Skeletal muscle cell (primary cell): ENCODE data around the gene CNKSR1.

Source experiments
- DNase-seq: peaks from one replicate; pipeline ENCODE4 v3.0.0-alpha.2; 2010; ENCODE audit warnings: low read depth
- H3K4me3 ChIP-seq: 2 replicates; pipeline ENCODE4 v1.5.1; 2011; ENCODE audit warnings: low read depth, mild to moderate bottlenecking, control low read depth, low read length, moderate library complexity

The CNKSR1 gene

GRCh38 chr1:26175346-26175745, 1.9 kb upstream of the CNKSR1 start:
- no peak for DNase-seq

GRCh38 chr1:26180010-26180506, 2.8 kb downstream of the CNKSR1 start:
- no peak overlapping the region for H3K4me3 ChIP-seq
- no peak for DNase-seq

More at GRCh38 chr1:26175346-26175745, 1.9 kb upstream of the CNKSR1 start:
- H3K4me3 ChIP-seq: no peak overlapping the region

GRCh38 chr1:26181586-26182382, 4.5 kb downstream of the CNKSR1 start:
- DNase-seq: no peak
- H3K4me3 ChIP-seq: no peak overlapping the region

GRCh38 chr1:26182383-26182696, 5.0 kb downstream of the CNKSR1 start:
- no peak for DNase-seq
- H3K4me3 ChIP-seq: no peak overlapping the region

GRCh38 chr1:26184086-26184485, 6.8 kb downstream of the CNKSR1 start:
- no peak for DNase-seq
- H3K4me3 ChIP-seq: no peak overlapping the region

GRCh38 chr1:26184883-26185282, 7.6 kb downstream of the CNKSR1 start:
- H3K4me3 ChIP-seq: no peak overlapping the region
- no peak for DNase-seq

GRCh38 chr1:26187882-26188281, 10.6 kb downstream of the CNKSR1 start:
- no peak for DNase-seq
- no peak overlapping the region for H3K4me3 ChIP-seq

GRCh38 chr1:26188477-26188876, 11.2 kb downstream of the CNKSR1 start:
- H3K4me3 ChIP-seq: no peak overlapping the region
- no peak for DNase-seq

- H3K4me3 ChIP-seq: no peak overlapping the region
- DNase-seq: no peak
Measured at GRCh38 chr1:26189331-26189730, 12.0 kb downstream of the CNKSR1 start.

GRCh38 chr1:26189751-26190275, 12.5 kb downstream of the CNKSR1 start:
- no peak overlapping the region for H3K4me3 ChIP-seq
- DNase-seq: no peak

GRCh38 chr1:26190373-26190987, 13.2 kb downstream of the CNKSR1 start, which contains the start of gene CATSPER4:
TSS of gene CATSPER4 (plus strand) at chr1:26190602. CDS start at chr1:26190628, 26 bp downstream.
- no peak for DNase-seq

GRCh38 chr1:26191739-26192138, 14.4 kb downstream of the CNKSR1 start:
- DNase-seq: no peak
- no peak overlapping the region for H3K4me3 ChIP-seq

More at GRCh38 chr1:26190373-26190987, 13.2 kb downstream of the CNKSR1 start, which contains the start of gene CATSPER4:
- H3K4me3 ChIP-seq: no peak within 1 kb of the TSS

GRCh38 chr1:26195805-26196204, 18.5 kb downstream of the CNKSR1 start:
- no peak for DNase-seq
- no peak overlapping the region for H3K4me3 ChIP-seq

- no peak overlapping the region for H3K4me3 ChIP-seq
- no peak for DNase-seq
Measured at GRCh38 chr1:26197301-26197700, 20.0 kb downstream of the CNKSR1 start.

GRCh38 chr1:26197813-26198212, 20.5 kb downstream of the CNKSR1 start:
- no peak for DNase-seq
- H3K4me3 ChIP-seq: no peak overlapping the region

- no peak overlapping the region for H3K4me3 ChIP-seq
- DNase-seq: no peak
Measured at GRCh38 chr1:26200413-26200812, 23.1 kb downstream of the CNKSR1 start.

GRCh38 chr1:26203642-26204318, 26.5 kb downstream of the CNKSR1 start:
- DNase-seq: no peak
- no peak overlapping the region for H3K4me3 ChIP-seq

GRCh38 chr1:26210147-26210870, 33.0 kb downstream of the CNKSR1 start:
- DNase-seq: no peak
- no peak overlapping the region for H3K4me3 ChIP-seq

- no peak for DNase-seq
- no peak overlapping the region for H3K4me3 ChIP-seq
Measured at GRCh38 chr1:26212726-26213125, 35.4 kb downstream of the CNKSR1 start.
